ENCODE results near the gene EMID1. TPM values are rescaled to one million over a fixed set of nuclear protein-coding genes. Genes with fewer than 3 reads are reported as not detected.

The EMID1 gene
- polyA plus RNA-seq, 1 of the 3 experiments (the other 2 are of a cell fraction) = 1.1 TPM

DNA sequence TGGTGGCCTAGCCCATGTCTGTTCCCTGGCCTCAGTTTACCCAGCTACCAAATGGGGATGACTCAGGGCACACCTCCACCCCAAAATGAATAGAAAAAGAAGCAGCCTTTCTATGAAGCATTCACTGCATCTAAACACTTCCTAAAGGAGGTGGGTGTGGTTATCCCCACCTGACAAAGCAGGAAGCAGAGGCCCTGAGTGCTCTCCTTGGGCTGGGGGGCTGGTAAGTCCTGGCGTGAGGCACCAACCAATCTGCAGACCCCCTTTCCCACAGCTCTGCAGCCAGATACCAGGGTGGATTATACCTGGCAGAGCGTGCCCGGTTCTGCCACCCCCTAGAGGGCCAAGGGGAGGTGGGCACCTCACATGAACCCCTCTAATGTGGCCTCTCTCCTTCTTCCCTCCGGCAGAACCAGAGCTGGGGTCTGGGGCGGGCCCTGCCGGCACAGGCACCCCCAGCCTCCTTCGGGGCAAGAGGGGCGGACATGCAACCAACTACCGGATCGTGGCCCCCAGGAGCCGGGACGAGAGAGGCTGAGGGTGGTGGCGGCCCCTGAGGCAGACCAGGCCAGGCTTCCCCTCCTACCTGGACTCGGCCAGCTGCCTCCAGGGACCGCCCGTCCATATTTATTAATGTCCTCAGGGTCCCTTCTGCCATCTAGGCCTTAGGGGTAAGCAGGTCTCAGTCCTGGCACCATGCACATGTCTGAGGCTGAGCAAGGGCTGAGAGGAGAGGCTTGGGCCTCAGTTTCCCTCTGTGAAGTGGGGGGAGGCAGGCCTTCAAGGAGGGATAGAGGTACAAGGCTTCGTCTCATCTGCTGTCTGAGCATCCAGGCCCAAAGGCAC is 52.9 kb downstream of the EMID1 start:
- no peak for TF ChIP-seq PBX3 (IDR thresholded peaks at IDR 0.05)
- TF ChIP-seq MEF2A (IDR thresholded peaks at IDR 0.05; ENCODE audit: borderline replicate concordance, low read depth) = no peak
- TF ChIP-seq SIN3A (IDR thresholded peaks at IDR 0.05; ENCODE audit: borderline replicate concordance, low read depth, low read length) = no peak
- TF ChIP-seq RAD21 (IDR thresholded peaks at IDR 0.05; ENCODE audit: low read length) = no peak
- TF ChIP-seq GATA2 (CRISPR knock-in tag; IDR thresholded peaks at IDR 0.05) = no peak
- TF ChIP-seq CTCF (IDR thresholded peaks at IDR 0.05) = no peak
- TF ChIP-seq, protein P1, sequence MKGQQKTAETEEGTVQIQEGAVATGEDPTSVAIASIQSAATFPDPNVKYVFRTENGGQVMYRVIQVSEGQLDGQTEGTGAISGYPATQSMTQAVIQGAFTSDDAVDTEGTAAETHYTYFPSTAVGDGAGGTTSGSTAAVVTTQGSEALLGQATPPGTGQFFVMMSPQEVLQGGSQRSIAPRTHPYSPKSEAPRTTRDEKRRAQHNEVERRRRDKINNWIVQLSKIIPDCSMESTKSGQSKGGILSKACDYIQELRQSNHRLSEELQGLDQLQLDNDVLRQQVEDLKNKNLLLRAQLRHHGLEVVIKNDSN (IDR thresholded peaks at IDR 0.05; ENCODE audit: borderline replicate concordance, low read depth) = no peak
- TF ChIP-seq ELF1 (IDR thresholded peaks at IDR 0.05) = no peak
- no peak for TF ChIP-seq GABPA (IDR thresholded peaks at IDR 0.05; ENCODE audit: low read depth)
- no peak for TF ChIP-seq JUND (IDR thresholded peaks at IDR 0.05)
- no peak for TF ChIP-seq YY1 (IDR thresholded peaks at IDR 0.05; ENCODE audit: low read depth)
- TF ChIP-seq IRF3 (IDR thresholded peaks at IDR 0.05; ENCODE audit: low read depth, low read length) = no peak
- no peak for TF ChIP-seq USF2 (IDR thresholded peaks at IDR 0.05; ENCODE audit: borderline replicate concordance, low read depth, low read length)
- TF ChIP-seq ZBTB33 (IDR thresholded peaks at IDR 0.05; ENCODE audit: borderline replicate concordance, low read depth) = no peak
- no peak for TF ChIP-seq TCF12 (IDR thresholded peaks at IDR 0.05)
- no peak for TF ChIP-seq SMC3 (IDR thresholded peaks at IDR 0.05; ENCODE audit: low read depth, low read length)
- no peak for TF ChIP-seq FOXM1 (IDR thresholded peaks at IDR 0.05; ENCODE audit: low read depth)
- TF ChIP-seq FOSL2 (IDR thresholded peaks at IDR 0.05; ENCODE audit: borderline replicate concordance, low read depth) = no peak
- POLR2A ChIA-PET = no interaction called here

More for the DNA sequence above, 52.9 kb downstream of the EMID1 start:
- Histone ChIP-seq H3K9me2 (no peaks in the 10 kb centered on the region), H3K4me1 (ENCODE audit: control insufficient read depth in 1 of 2, insufficient read depth in 2 of 2, low read depth in 1 of 2, low read length in 1 of 2) (no peaks in the 10 kb centered on the region), H3K9ac (no peak overlapping the region), H3K4me3 (ENCODE audit: low read depth in 2 of 2, low read length in 1 of 2) (no peak overlapping the region), H3K27me3 (ENCODE audit: insufficient read depth) (no peaks in the 10 kb centered on the region), H2AFZ (ENCODE audit: low read depth) (no peak overlapping the region), H4K20me1 (ENCODE audit: insufficient read depth) (no peaks in the 10 kb centered on the region), H3K36me3 (replicated peaks in 1 of 2; ENCODE audit: control insufficient read depth in 1 of 2, insufficient read depth in 2 of 2, low read length in 1 of 2) (peaks cover 0 to 6% of the 10 kb centered on the region in 2 experiments), H3K27ac (ENCODE audit: low read depth in 2 of 2, low read length in 1 of 2) (no peak overlapping the region), H3K79me2 (ENCODE audit: insufficient read depth) (no peaks in the 10 kb centered on the region), H3K4me2 (no peak overlapping the region), H3K9me3 (no peaks in the 10 kb centered on the region), H3F3A (replicated peaks; ENCODE audit: insufficient read depth) (no peaks in the 10 kb centered on the region)
- peak; percentile 33 for DNase-seq
- CTCF ChIA-PET = interaction anchor here (1.6 to 6.9 kb wide), 2 partner anchors 12 to 403 kb away, joined by 3 to 57 read pairs; no protein-coding TSS in a partner anchor
- 100% methylated on average over 1 of the region's 17 CpGs for WGBS (ENCODE audit: low lambda C conversion rate)
